Progenitor cell of endocrine pancreas (in vitro differentiated cells): ENCODE data around the gene LRMDA. TPM values are rescaled to one million over a fixed set of nuclear protein-coding genes. Genes with fewer than 3 reads are reported as not detected.

Experiments used
- DNase-seq: peaks from one replicate; pipeline ENCODE4 v3.0.0; 2021; ENCODE audit warnings: low spot score; ENCODE audit not compliant: unreplicated experiment
- H3K27ac Mint-ChIP-seq: 2 replicates; pipeline ENCODE4 v1.8.0; 2021; ENCODE audit warnings: mild to moderate bottlenecking, moderate library complexity, mixed read lengths
- H3K27me3 Mint-ChIP-seq: 2 replicates; pipeline ENCODE4 v1.8.0; 2021; ENCODE audit warnings: mixed read lengths
- H3K36me3 Mint-ChIP-seq: 2 replicates; pipeline ENCODE4 v1.8.0; 2022; ENCODE audit warnings: mixed read lengths; ENCODE audit not compliant: insufficient read depth
- H3K4me1 Mint-ChIP-seq: 2 replicates; pipeline ENCODE4 v1.8.0; 2021; ENCODE audit warnings: low read depth, mixed read lengths
- H3K4me3 Mint-ChIP-seq: 2 replicates; pipeline ENCODE4 v1.8.0; 2021; ENCODE audit warnings: low read depth, mild to moderate bottlenecking, moderate library complexity, mixed read lengths
- H3K9me3 Mint-ChIP-seq: 2 replicates; pipeline ENCODE4 v1.8.0; 2021; ENCODE audit warnings: low read depth, mixed read lengths
- total RNA-seq: library from RNA; stranded (reverse); gene quantifications from 2 replicates; pipeline ENCODE4 v1.2.1, GENCODE V29; 2021
- TF ChIP-seq, protein P1 (sequence below): fragments of 200-600 bp; sonication (generic); IDR thresholded peaks from one replicate; pipeline ENCODE4 v1.5.0; 2021; ENCODE audit warnings: antibody characterized with exemption, mild to moderate bottlenecking; ENCODE audit not compliant: unreplicated experiment

The LRMDA gene
- total RNA-seq, 1 donor from 2014 or later: 6.5 TPM

DNA sequence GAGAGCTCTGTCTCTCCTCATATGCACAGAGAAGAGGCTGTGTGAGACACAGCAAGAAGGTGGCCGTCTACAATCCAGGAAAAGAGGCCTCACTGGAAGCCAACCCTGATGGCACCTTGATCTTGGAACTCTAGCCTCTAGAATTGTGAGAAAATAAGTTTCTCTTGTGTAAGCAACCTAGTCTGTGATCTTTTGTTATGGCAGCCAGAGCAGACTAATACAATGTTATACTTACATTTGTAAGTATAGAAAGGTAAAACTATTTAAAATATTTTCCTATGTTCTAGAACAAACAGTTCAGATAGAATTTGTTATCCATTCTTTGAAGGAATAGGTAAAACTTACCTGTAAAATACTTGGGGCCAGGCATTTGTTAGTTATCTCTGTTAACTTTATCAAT is 53.3 kb downstream of the LRMDA start:
- no peak overlapping the region for H3K4me3 Mint-ChIP-seq
- no peaks in the 10 kb centered on the region for H3K4me1 Mint-ChIP-seq
- no peak overlapping the region for H3K27ac Mint-ChIP-seq
- H3K9me3 Mint-ChIP-seq: peaks cover 2% of the 10 kb centered on the region
- DNase-seq: no peak
- peaks cover 3% of the 10 kb centered on the region for H3K36me3 Mint-ChIP-seq
- TF ChIP-seq, protein P1, sequence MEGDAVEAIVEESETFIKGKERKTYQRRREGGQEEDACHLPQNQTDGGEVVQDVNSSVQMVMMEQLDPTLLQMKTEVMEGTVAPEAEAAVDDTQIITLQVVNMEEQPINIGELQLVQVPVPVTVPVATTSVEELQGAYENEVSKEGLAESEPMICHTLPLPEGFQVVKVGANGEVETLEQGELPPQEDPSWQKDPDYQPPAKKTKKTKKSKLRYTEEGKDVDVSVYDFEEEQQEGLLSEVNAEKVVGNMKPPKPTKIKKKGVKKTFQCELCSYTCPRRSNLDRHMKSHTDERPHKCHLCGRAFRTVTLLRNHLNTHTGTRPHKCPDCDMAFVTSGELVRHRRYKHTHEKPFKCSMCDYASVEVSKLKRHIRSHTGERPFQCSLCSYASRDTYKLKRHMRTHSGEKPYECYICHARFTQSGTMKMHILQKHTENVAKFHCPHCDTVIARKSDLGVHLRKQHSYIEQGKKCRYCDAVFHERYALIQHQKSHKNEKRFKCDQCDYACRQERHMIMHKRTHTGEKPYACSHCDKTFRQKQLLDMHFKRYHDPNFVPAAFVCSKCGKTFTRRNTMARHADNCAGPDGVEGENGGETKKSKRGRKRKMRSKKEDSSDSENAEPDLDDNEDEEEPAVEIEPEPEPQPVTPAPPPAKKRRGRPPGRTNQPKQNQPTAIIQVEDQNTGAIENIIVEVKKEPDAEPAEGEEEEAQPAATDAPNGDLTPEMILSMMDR: no peak
- no peaks in the 10 kb centered on the region for H3K27me3 Mint-ChIP-seq

DNA sequence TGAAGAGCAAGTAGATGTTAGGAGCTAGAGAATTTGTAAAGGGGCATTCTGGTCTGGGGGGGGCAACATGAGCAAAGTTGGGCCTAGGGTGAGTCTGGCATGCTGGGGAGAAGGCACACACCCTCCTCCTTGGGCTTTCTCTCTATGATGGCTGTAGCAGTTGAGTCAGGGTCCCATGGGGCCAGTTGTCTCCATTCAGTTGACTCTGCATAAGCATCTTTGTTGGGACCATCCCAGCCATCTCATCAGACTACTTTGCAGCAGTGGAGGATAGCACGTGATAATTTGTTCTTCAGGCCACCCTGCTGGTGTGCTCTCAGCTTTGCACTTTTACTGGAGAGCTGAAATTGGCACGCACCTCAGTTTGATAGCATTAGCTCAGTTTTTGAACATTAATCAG is 55.2 kb downstream of the LRMDA start:
- Mint-ChIP-seq H3K4me1 (no peaks in the 10 kb centered on the region), H3K27me3 (no peaks in the 10 kb centered on the region), H3K4me3 (no peak overlapping the region), H3K27ac (no peak overlapping the region), H3K9me3 (peaks cover 2% of the 10 kb centered on the region), H3K36me3 (peaks cover 3% of the 10 kb centered on the region)
- TF ChIP-seq, protein P1: no peak
- DNase-seq: no peak

DNA sequence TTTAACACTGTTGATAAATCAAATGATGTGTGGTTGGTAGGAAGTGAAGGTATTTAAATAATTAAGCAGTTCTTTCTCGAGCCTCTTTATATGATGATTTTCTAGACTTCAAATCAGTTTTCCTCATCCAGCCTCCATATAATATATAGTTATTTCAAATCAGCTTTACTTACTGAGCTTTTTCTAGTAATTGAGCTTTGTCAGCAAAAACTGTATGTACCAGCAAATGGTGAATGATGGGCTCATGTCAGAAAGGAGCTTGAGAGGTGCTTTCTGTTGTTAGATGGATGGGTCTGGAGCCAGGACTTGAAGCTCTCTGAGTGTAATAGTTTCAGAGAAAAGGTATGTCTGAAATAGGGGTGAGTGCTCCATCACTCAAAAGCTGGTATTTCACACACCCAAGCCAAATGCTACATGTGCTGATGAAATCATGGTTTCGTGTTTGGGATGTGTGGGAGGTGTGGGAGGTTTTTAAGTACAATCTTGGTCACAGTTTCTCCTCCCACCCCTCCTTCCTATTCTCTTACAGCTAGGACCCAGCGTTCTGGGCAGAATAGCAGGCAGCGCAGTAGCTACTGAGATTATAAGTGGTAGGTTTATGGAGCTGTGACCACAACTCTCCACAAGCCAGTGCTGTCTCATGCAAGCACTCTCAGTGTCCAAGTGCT is 55.8 kb downstream of the LRMDA start:
- Mint-ChIP-seq H3K9me3 (peaks cover 2% of the 10 kb centered on the region), H3K4me3 (no peak overlapping the region), H3K4me1 (no peaks in the 10 kb centered on the region), H3K27me3 (no peaks in the 10 kb centered on the region), H3K27ac (no peak overlapping the region), H3K36me3 (peaks cover 3% of the 10 kb centered on the region)
- TF ChIP-seq, protein P1: no peak
- DNase-seq: no peak

DNA sequence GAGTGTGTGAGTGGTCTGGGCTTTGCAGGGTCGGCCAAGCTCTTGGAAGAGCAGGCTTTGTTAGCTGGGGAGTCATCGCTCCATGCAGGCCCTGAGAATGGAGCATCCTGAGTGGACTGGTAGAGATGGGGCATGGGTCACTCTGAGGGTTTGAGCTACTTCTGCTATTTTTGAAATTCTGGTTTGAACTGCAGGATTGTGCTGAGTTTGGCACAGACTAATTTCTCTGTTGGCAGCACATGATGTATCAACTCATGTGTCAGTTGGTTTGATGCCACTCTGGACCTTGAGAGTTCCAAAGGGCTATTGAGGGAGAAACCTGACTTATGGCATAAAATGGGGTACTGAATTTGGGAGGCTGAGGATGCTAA is 56.3 kb downstream of the LRMDA start:
- DNase-seq: no peak
- peaks cover 2% of the 10 kb centered on the region for H3K9me3 Mint-ChIP-seq
- TF ChIP-seq, protein P1: no peak
- H3K4me3 Mint-ChIP-seq: no peak overlapping the region
- H3K4me1 Mint-ChIP-seq: no peaks in the 10 kb centered on the region
- H3K36me3 Mint-ChIP-seq: peaks cover 3% of the 10 kb centered on the region
- no peaks in the 10 kb centered on the region for H3K27me3 Mint-ChIP-seq
- no peak overlapping the region for H3K27ac Mint-ChIP-seq

DNA sequence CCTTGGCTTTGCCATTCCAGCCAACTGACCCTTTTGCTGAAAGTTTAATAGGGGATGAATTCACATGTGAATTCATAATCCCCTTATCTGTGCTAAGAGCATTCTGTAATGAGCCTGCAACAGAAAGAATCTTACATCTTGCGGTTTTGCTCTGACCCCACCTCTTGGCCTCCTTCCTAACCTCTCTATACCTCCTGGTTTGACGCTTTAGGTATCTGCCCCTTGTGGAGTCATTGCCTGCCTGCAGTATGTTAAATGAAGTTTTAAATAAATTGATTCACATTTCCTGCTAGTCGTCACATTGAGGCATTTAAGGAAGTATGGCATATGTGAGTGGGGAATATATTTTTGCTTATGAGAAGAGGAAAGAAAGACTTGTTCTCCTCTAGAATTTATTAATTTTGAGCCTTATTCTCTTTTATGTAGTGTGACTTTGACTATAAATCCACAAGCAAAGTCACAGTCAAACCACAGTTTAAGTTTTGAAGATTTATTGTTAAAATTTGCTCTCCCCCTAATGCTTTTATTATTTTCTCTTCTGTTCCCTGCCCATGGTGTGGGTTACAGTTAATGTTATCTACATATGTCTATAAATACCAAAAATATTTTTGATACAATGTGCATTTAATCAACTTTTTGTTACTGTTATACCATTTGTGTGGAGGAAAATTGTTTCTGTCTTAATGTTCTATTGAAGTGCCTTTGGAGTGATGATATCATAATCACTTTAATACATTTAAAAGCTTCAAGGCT is 60.9 kb downstream of the LRMDA start:
- H3K36me3 Mint-ChIP-seq: no peaks in the 10 kb centered on the region

More for the DNA sequence above, 60.9 kb downstream of the LRMDA start:
- TF ChIP-seq, protein P1: no peak
- no peak for DNase-seq
- no peak overlapping the region for H3K4me3 Mint-ChIP-seq
- no peaks in the 10 kb centered on the region for H3K4me1 Mint-ChIP-seq
- no peaks in the 10 kb centered on the region for H3K27me3 Mint-ChIP-seq
- H3K27ac Mint-ChIP-seq: no peak overlapping the region
- H3K9me3 Mint-ChIP-seq: no peaks in the 10 kb centered on the region
